HG02588 (cell line): ENCODE results near the gene SIVA1.
A peak's percentile ranks its signal among the peaks of the same experiment; 100 is the strongest.

Experiments
- ATAC-seq: cut with Tn5 transposase; IDR thresholded peaks from one replicate; pipeline ENCODE4 v1.9.1; 2021; ENCODE audit warnings: mild to moderate bottlenecking, moderate library complexity; ENCODE audit not compliant: unreplicated experiment

Gene SIVA1

GRCh38 chr14:104795781-104796686 is 43.1 kb downstream of the SIVA1 start:
- ATAC-seq, result no peak

- ATAC-seq, result no peak
Observed at GRCh38 chr14:104796687-104797081, 43.7 kb downstream of the SIVA1 start.

- ATAC-seq, result no peak
Observed at GRCh38 chr14:104797115-104798044, 44.4 kb downstream of the SIVA1 start.

- ATAC-seq, result no peak
Observed at GRCh38 chr14:104798300-104799243, 45.6 kb downstream of the SIVA1 start.

GRCh38 chr14:104799244-104800014 is 46.5 kb downstream of the SIVA1 start:
- ATAC-seq, result no peak

GRCh38 chr14:104800015-104800770 is 47.2 kb downstream of the SIVA1 start:
- ATAC-seq, result peak; percentile 42

GRCh38 chr14:104800771-104801519 is 48.0 kb downstream of the SIVA1 start, which contains the start of gene ZBTB42:
Gene ZBTB42 (plus strand): TSS chr14:104801101. CDS start chr14:104801198, 97 bp downstream.
- peak; percentile 33 for ATAC-seq

- no peak for ATAC-seq
Observed at GRCh38 chr14:104801520-104802393, 48.8 kb downstream of the SIVA1 start.

- ATAC-seq, result no peak
Observed at GRCh38 chr14:104802394-104803184, 49.6 kb downstream of the SIVA1 start.

- no peak for ATAC-seq
Observed at GRCh38 chr14:104803280-104803911, 50.4 kb downstream of the SIVA1 start.

- no peak for ATAC-seq
Observed at GRCh38 chr14:104803912-104804410, 51.0 kb downstream of the SIVA1 start.

GRCh38 chr14:104804481-104805325 is 51.8 kb downstream of the SIVA1 start:
- ATAC-seq, result no peak

GRCh38 chr14:104805326-104805678 is 52.4 kb downstream of the SIVA1 start:
- ATAC-seq, result no peak

- no peak for ATAC-seq
Observed at GRCh38 chr14:104805941-104806624, 53.1 kb downstream of the SIVA1 start.
